Colon (tissue), 2 donors: ENCODE measurements around the gene DHRS3.

Experiments used
- FAIRE-seq: peaks from 2 replicates; lab custom pipeline; 2012; peaks lifted over from hg19 to GRCh38; lab: Jason Lieb, UNC
- donor health status: control.
- donor health status: control.

Gene DHRS3

DNA sequence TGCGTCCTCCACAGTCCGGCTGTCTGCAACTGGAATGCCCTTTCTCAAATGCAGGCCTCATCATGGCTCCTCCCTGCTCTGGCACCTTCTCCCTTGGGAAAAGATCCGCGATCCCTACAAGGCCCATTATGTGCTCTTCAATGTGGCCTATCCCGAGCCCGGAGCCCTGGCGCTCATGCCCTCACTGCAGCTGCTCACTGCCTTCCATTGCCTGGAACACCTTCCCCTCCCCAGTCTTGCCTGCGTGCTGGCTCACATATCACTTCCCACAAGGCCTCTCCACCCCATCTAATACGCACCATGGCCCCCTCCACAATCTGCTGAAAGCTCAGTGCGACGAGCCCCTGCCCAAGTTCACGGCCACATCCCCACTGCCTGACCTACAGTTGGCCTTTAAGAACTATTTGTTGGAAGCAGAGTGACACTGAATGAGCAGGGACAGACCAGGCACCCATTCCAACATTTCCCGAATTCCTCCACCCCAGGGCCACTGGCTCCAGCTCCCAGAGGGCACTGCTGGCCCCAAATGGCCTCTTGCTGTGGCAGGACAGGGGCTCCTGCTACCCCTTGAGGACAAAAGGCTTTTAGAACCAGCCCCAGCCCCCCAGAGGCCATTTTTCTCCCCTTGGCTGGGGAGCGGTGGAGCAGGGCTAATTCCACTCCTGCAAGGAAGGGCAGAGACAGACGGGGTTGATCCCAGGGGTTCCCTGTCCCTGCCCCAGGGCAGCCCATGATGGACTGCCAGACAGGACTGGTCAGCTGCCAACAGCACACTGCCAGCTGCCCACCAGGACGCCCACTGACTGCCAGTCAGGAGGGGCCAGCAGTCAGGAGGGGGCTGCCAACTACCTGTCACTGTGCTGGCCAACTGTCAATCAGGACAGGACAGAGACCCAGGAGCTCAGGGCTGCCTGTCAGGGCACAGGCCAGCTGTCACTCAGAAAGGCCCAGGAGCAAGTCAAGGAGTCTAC is 64.8 kb downstream of the DHRS3 start:
- FAIRE-seq, result no peak

DNA sequence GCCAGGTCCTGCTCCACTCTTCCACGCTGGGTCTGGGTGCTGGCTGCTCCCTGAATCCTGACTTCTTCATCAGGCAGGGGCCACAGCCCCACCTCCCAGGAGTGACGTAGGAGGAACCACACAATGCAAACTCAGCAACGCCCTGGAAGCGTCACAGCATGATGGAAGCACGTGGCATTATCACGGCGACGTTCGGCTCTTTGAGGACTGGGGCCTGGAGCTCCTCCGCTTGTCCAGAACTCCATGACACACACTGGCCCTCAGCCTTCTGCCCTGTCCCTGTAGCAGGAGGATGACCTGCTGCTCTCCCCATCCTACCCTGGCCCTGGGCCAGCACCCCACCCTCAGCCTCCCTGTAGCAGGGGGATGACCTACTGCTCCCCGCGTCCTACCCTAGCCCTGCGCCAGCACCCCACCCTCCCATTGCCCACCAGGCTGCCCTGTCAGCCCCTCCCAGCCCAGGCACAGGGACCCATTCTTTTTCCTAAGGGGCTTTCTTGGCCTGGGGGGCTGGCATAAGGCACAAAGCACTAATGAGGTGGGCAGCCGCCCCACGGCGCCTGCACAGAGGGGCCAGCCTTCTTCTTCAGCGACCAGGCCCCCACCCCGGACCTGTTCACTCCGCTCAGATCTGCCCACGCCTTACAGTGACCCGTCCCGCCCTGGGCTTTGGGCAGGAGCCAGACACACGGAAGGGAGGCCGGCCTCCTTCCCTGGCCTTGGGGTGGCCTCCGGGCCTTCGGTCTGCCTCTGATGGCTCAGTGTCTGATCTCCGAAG is 65.7 kb downstream of the DHRS3 start:
- FAIRE-seq, result no peak

GRCh38 chr1:12551584-12551983 is 66.4 kb downstream of the DHRS3 start:
- FAIRE-seq, result no peak

DNA sequence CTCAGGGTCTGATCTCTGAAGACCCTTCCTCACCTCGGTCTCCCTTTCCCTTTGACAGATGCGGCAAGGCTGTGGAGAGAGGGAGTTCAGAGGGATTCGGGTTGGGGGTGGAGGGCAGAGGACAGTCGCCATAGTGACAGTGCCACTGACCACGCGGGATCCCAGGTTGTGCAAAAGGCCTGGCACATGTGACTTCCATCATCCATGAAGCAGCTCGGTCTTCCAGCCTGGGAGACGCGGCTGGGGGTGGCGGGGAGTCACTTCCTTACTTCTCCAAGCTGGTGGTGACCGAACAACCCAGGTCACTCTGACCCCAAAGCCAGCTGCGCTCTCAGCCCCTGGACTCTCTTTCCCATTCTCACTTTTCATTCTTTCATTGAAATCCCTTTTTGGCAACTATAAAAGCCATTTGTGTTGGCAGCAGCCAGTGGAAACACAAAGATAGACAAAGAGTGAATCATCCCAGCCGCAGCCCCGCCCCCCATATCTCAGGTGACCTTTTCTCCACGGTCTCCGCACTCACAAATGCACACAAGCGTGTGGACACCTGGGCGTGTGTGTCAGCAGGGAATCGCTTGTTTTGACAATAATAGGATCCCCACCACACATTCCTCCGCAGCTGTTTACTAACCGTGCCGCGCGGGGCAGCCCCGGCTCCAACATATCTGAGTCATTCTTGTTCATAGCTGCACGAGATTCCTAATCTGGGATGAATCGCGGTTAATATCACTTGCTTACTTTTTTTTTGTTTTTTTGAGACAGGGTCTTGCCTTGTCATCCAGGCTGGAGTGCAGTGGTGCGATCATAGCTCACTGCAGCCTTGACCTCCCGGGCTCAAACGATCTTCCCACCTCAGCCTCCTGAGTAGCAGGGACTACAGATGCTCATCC is 68.3 kb downstream of the DHRS3 start:
- no peak for FAIRE-seq

DNA sequence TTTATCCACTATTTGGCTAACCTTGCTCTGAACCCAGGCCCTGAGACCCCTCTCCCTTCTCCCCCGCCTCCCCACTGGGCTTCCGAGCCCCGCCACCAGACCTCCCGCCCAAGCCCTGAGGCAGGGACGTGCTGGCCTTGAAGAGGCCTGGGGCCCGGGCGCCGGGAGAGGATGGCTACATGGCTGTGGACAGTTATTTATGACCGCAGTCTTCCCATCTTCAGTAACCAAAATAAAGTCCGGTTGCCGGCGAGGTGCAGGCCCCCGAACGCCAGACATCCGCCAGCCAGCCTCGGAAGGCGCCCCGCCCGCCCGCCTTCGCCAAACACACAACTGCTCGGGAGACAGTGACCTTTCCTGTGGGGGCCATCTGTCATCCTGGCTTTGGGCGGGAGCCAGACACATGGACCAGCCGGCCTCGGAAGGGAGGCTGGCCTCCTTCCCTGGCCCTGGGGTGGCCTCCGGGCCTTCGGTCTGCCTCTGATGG is 69.0 kb downstream of the DHRS3 start:
- no peak for FAIRE-seq

- no peak for FAIRE-seq
Measured at GRCh38 chr1:12548279-12548972, 69.6 kb downstream of the DHRS3 start.

DNA sequence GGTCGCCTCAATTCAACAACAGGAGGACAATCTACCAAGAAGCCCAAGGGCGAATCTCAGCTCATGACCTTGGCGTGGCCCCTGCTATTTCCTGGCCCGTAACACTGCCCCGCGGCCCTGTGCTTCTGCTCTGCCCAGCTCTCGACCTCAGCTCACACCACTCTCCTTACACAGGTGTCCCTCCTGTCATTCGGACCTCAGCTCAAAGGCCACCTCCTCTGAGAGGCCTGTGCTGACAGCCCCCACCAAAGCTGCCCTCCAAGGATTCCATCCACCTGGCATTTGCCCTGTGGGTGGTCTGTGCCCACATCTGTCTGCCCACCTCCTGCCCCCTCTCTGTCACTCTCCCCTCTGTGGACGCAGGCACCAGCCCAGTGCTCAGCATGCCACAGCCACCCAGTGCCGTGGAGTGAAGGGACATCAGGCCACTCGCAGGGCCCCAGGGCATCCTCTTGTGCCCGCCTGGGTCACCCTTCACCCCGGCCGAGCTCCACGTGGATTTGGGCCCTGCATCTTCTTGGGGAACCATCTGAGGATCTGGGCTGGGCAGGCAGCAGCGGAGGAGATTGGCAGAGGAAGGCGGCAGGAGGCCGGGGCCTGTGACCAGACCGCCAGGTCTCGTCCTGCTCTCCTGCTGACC is 70.3 kb downstream of the DHRS3 start:
- FAIRE-seq, result no peak

DNA sequence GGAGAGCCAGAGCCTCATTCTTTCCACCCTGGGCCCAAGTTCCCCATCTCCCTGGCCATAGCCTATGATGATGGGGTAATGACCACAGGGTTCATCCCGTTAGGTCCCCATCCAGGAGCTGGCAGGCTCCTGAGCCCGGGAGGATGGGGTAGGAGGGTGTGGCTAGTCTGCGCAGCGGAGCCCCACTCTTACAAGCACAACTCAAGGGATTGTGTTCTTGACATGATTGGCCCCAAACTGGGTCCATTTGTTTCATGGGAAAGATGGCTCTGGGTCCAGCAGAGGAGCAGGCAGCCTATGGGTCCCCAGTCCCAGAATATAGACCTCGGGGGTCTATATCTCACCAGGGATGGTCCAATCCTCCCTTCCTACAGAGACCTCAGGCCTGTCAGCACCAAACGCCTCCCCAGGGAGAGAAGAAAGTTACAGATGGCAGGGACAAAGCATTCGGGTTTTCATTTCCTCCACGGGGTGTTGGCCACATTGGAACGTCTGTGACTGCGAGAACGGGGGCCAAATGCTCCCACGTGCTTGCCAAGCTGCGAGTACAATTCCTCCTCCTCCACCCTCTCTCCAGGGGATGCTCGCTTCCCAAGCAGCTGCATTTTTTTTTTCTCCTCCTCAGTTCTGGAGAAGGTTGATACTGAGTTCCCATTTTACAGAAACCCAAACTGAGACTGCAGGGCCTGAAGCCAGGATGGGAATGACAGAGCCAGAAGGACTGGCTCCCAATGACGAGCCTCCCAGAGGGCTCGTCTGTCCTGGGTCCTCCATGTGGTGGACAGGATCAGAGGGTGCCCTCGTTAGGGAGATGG is 71.0 kb downstream of the DHRS3 start:
- no peak for FAIRE-seq

DNA sequence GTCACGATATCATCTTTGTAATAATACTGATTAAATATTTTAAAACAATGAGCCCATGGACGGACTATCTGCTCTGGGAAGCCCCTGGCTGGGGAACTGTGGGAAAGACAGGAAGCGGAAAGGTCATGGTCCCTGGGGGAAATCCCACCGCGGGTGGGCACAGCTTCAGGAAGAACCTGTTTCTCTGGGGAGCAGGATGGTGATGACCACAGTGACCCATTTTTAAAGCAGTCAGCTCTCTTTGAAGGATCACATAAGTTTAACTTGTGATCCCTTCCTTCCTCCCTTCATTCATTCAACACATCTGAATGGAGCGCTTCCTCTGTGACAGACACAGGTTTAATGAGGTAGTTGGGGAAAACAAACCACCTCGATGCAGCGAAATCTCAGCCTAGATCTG is 73.0 kb downstream of the DHRS3 start:
- FAIRE-seq, result no peak

DNA sequence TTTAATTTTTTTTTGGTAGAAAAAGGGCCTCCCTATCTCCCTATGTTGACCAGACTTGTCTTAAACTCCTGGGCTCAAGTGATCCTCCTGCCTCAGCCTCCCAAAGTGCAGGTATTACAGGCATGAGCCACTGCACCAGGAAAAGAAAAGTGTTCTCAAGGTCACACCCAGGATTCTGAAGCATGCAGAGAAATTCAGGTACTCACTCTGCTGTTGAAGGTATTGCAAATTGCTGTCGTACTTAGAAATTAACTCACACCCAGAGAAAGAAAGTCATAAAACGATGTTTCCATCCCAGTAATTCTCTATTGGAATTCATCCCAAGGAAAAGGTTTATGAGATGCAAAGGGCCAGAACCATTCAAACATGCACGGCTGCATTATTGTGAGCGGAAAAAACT is 73.7 kb downstream of the DHRS3 start:
- no peak for FAIRE-seq

GRCh38 chr1:12543740-12544154 is 74.3 kb downstream of the DHRS3 start:
- FAIRE-seq, result no peak

GRCh38 chr1:12542616-12543592 is 75.1 kb downstream of the DHRS3 start:
- no peak for FAIRE-seq

DNA sequence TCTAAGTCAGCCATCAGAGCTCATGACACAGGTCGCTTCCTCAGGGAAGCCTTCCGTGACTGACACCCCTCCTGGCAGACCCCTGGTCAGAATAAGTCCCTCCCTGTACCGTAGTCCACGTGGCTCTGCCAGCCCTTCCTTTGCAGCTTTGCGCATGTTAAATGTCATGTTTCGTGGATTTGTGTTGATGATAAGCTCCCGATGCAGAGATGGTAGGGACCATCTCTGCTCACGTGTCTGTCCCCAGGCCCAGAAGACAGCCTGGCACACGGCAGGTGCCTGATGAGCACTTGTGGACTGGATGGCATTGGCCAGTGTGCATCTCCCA is 75.9 kb downstream of the DHRS3 start:
- no peak for FAIRE-seq

DNA sequence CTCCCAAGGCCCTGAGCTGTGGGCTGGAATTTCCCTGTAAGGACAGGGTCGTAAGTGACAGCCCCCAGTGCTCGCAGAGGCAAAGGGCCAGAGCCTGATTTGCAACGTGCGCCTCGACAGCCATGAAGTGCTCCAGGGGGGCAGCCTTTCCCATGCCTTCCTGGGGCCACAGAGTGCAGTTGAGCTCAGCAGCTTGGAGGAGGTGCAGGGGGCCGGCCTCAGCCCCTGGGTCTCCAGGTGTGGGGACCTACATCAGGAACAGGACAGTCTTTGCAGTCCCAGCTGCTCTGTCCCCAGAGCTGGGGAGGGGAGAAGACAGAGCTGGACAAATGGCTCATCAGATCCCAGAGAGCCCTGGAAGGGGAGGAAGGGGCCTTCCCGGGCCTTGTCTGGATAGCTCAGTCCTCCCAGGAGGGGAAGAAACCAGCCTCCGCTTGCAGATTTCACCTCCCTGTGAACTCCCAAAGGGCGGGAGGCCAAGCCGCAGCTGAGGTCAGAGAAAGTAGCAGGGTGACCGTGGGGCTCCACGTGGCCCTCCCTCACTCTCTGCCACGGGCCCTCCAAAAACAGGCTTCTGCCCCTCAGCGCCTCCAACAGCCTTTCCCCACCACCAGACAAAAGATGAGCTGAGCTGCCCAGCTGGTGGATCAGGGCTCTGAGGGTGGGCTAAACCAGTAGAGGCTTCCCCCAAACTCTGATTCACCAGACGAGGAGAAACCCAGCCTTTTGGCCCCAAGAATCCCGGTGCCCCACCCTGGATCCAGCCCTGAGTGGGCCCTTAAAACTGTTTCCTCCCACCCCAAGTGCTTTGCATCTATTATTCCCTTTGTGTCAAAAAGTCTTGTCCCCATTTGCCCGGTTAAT is 76.5 kb downstream of the DHRS3 start:
- no peak for FAIRE-seq

DNA sequence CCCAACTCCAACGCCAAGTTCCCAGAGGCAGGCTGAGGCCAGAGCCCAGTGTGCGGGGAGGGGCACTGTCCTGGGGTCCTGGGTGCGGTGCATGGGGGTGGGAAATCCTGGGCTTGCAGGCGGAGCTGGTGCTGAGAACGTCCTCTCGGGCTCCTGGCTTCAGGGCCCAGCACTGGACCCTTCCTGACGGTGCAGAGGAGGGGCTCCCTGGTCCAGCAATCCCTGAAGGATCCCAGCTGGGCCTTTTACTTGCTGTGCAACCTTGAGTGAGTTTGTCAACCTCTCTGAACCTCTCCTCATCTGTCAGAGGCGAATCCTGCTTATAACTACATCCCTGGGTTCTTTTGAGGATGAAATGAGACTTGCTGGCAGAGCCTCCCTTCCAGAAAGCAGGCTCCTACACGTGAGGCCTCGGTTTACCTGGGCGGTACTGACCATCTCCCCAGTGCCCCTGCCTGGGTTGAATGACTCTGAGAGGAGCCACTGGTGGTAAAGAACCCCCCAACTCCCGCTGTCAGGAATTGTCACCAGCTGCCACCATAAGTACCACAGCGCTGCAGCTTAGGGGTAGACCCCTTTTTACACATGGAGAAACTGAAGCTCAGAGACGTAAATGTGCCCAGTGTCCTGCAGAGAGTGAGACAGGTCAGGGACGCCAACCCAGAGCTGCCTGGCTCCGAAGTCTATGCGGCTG is 77.3 kb downstream of the DHRS3 start:
- no peak for FAIRE-seq

DNA sequence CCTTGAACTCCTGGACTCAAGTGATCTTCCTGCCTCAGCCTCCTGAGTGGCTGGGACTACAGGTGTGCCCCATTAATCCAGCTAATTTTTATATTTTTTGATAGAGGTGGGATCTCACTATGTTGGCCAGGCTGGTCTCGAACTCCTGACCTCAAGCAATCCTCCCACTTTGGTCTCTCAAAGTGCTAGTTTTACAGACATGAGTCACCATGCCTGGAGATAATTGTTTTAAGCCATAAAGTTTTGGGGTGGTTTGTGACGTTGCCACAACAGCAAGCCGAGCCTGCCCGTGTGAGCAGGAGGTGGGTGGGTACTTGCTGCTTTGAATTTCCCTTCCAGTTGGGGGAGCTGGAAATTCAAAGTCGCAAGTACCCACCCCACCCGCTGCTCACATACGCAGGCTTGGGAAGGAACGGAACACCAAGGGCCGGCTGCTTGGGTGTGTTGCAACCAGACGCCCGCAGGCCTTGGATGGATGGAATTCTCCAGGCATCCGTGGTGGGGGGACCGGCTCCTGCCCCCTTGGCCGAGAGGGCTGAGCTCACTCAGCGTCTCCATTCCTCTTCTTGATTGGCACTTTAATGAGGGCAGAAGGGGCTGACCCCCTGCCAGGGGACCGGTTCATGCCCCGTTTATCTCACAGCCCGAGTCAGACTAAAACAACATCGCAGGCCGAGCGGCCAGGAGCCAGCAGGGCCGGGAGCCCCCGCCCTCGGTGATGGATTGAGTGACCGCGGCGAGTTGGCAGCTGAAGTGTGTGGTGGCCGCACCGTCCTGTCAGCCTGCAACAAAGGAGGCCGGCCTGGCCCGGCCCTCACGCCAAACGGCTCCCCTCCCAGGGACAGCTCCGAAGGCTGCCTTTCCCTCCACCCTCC is 78.1 kb downstream of the DHRS3 start:
- no peak for FAIRE-seq
